DOHH2 (cell line): ENCODE data around the gene SPAG16.

Experiments used
- H3F3A ChIP-seq: fragments of 200-600 bp; sonication (generic), shearing (Covaris generic); 2 replicates; pipeline ENCODE4 v1.6.0; 2016; ENCODE audit warnings: antibody characterized with exemption, mild to moderate bottlenecking; ENCODE audit not compliant: control insufficient read depth, insufficient read depth
- H3K27ac ChIP-seq: fragments of 200-600 bp; sonication (generic); 2 replicates; pipeline ENCODE4 v1.5.1; 2014; ENCODE audit warnings: low read depth, mild to moderate bottlenecking, low read length, moderate library complexity
- H3K27me3 ChIP-seq: fragments of 200-600 bp; sonication (generic); 2 replicates; pipeline ENCODE4 v1.6.1; 2014; ENCODE audit warnings: mild to moderate bottlenecking, low read length, mixed read lengths; ENCODE audit not compliant: control insufficient read depth
- H3K36me3 ChIP-seq: fragments of 200-600 bp; sonication (generic); 2 replicates; pipeline ENCODE4 v1.6.1; 2014; ENCODE audit warnings: mild to moderate bottlenecking, low read length, moderate library complexity, mixed read lengths; ENCODE audit not compliant: control insufficient read depth
- H3K4me1 ChIP-seq: fragments of 200-600 bp; sonication (generic); 2 replicates; pipeline ENCODE4 v1.6.1; 2014; ENCODE audit warnings: mild to moderate bottlenecking, low read length, mixed read lengths; ENCODE audit not compliant: control insufficient read depth
- H3K4me2 ChIP-seq: fragments of 200-600 bp; sonication (generic); 2 replicates; pipeline ENCODE4 v1.6.0; 2014; ENCODE audit warnings: mild to moderate bottlenecking, low read length, moderate library complexity
- H3K4me3 ChIP-seq: fragments of 200-600 bp; sonication (generic); 2 replicates; pipeline ENCODE4 v1.5.1; 2014; ENCODE audit warnings: mild to moderate bottlenecking, low read length, mixed read lengths
- H3K79me2 ChIP-seq: fragments of 200-600 bp; sonication (generic); 2 replicates; pipeline ENCODE4 v1.6.1; 2014; ENCODE audit warnings: mild to moderate bottlenecking, low read length, mixed read lengths; ENCODE audit not compliant: control insufficient read depth
- H3K9me2 ChIP-seq: fragments of 200-600 bp; sonication (generic); replicated peaks from 2 replicates; pipeline ENCODE4 v1.6.1; 2014; ENCODE audit warnings: mild to moderate bottlenecking, low read length, mixed read lengths; ENCODE audit not compliant: control insufficient read depth
- H3K9me3 ChIP-seq: fragments of 200-600 bp; sonication (generic); 2 replicates; pipeline ENCODE4 v1.6.1; 2014; ENCODE audit warnings: antibody characterized with exemption, low read length, mixed read lengths; ENCODE audit not compliant: control insufficient read depth, insufficient read depth
- H4K20me1 ChIP-seq: fragments of 200-600 bp; sonication (generic); 2 replicates; pipeline ENCODE4 v1.6.0; 2014; ENCODE audit warnings: low read depth, mild to moderate bottlenecking, antibody characterized with exemption, low read length, moderate library complexity; ENCODE audit not compliant: control insufficient read depth, insufficient read depth
- EZH2phosphoT487 ChIP-seq: fragments of 200-600 bp; sonication (generic); IDR thresholded peaks from 2 replicates; pipeline ENCODE4 v1.6.1; 2017; ENCODE audit warnings: borderline replicate concordance, mild to moderate bottlenecking, antibody characterized with exemption, low read length, moderate library complexity, mixed read lengths
- TF ChIP-seq, protein P1 (sequence below): fragments of 200-600 bp; sonication (generic); IDR thresholded peaks from one replicate; pipeline ENCODE4 v1.5.1; 2014; ENCODE audit warnings: antibody characterized with exemption, mild to moderate bottlenecking, low read depth, low read length; ENCODE audit not compliant: poor library complexity, severe bottlenecking

The SPAG16 gene

DNA sequence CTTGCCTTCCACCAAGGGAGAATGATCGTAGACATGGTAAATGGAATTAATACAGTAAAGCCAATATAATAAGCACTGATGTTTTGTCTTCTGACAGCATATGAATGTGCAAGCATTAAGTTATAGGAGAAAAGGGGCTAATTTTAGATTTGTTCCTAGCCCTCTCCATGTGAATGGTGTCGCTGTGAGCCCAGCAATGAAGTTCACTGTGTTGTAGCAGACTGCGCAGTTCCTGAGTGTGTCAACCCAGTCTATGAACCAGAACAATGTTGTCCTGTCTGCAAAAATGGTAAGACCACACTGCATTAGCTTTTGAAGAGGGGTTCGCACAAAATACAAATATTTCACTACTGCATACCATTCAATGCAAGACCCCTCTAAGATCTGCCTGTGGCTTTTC lies 1152.2 kb downstream of the SPAG16 start:
- TF ChIP-seq, protein P1, sequence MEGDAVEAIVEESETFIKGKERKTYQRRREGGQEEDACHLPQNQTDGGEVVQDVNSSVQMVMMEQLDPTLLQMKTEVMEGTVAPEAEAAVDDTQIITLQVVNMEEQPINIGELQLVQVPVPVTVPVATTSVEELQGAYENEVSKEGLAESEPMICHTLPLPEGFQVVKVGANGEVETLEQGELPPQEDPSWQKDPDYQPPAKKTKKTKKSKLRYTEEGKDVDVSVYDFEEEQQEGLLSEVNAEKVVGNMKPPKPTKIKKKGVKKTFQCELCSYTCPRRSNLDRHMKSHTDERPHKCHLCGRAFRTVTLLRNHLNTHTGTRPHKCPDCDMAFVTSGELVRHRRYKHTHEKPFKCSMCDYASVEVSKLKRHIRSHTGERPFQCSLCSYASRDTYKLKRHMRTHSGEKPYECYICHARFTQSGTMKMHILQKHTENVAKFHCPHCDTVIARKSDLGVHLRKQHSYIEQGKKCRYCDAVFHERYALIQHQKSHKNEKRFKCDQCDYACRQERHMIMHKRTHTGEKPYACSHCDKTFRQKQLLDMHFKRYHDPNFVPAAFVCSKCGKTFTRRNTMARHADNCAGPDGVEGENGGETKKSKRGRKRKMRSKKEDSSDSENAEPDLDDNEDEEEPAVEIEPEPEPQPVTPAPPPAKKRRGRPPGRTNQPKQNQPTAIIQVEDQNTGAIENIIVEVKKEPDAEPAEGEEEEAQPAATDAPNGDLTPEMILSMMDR = no peak
- TF ChIP-seq EZH2phosphoT487 = no peak
- Histone ChIP-seq H3K9me2 (no peaks in the 10 kb centered on the region), H4K20me1 (no peaks in the 10 kb centered on the region), H3K4me3 (no peak overlapping the region), H3K4me1 (no peaks in the 10 kb centered on the region), H3K27me3 (no peaks in the 10 kb centered on the region), H3K4me2 (no peak overlapping the region), H3K36me3 (no peaks in the 10 kb centered on the region), H3F3A (no peaks in the 10 kb centered on the region), H3K9me3 (no peaks in the 10 kb centered on the region), H3K27ac (no peak overlapping the region), H3K79me2 (no peaks in the 10 kb centered on the region)

DNA sequence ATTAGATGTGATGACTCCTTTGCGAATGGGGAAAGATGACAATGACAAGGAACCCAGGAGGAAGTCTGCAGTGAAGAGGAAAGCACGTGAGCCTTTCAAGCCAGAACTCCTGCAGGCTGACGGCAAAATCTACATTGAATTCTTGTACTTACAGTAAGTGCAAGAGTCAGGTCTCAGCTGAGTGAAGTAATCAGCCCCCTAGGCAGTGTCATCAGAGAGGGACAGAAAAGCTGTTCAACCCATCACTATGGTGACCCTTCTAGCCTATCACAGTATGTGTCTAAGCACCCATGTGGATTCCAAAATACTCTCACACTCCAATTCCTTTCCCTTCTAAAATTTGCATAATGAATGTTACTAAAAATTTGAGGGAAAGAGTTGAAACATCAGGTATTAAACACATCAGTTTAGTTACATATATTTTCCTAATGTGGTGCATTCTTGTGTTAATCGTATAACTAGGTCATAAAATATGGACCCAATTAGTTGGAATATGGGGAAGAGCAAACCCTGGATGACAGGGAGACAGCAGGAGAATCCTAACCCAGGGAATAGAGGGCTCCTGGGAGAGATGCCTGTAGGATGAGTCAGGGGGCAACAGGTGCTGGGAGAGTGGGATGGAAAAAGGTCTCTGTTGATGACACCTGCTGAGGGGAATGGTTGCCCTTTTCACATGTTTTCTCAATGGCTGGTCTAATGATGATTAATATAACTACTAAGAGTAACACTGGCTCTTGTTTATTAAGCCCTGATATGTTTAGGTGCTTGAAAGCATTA lies 1166.0 kb downstream of the SPAG16 start:
- no peaks in the 10 kb centered on the region for H3K27me3 ChIP-seq
- no peaks in the 10 kb centered on the region for H3K9me2 ChIP-seq
- H3K4me2 ChIP-seq = no peak overlapping the region
- H3F3A ChIP-seq = no peaks in the 10 kb centered on the region
- no peaks in the 10 kb centered on the region for H4K20me1 ChIP-seq
- H3K79me2 ChIP-seq = no peaks in the 10 kb centered on the region
- no peaks in the 10 kb centered on the region for H3K36me3 ChIP-seq
- H3K27ac ChIP-seq = no peak overlapping the region
- H3K9me3 ChIP-seq = no peaks in the 10 kb centered on the region
- no peak for TF ChIP-seq EZH2phosphoT487
- TF ChIP-seq, protein P1 = no peak
- H3K4me1 ChIP-seq = no peaks in the 10 kb centered on the region
- no peak overlapping the region for H3K4me3 ChIP-seq

DNA sequence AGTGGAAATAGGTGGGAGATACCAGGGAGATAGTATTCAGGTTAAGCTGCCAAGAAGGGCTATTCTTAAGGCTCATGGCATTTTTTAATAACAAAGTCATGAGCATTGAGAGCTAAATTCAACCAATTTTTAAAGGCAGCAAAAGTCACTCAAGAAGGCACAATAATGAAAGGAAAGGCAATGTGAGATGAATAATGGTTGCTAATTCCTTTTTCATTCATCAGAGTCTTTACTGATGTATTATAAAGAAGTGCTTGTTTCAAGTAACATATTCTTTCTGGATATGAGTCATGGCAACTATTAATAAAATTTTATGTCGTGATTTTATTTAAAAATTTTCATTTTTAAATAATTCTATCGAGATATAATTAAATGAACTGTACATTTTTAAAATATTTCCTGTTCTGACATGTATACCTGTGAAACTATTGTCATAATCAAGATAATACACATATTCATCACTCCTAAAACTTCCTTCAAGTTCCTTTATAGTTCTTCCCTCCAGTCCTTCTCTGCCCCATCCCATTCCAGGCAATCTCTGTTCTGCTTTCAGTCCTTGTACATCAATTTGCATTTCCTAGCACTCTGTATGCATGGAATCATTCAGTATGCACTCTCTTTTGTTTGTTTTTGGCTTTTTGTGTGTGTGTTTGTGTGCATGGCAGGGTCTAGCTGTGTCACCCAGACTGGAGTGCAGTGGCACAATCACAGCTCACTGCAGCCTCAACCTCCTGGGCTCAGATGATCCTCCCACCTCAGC lies 1167.4 kb downstream of the SPAG16 start:
- Histone ChIP-seq H3K27ac (no peak overlapping the region), H3K9me2 (no peaks in the 10 kb centered on the region), H4K20me1 (no peaks in the 10 kb centered on the region), H3F3A (no peaks in the 10 kb centered on the region), H3K27me3 (no peaks in the 10 kb centered on the region), H3K4me2 (no peak overlapping the region), H3K9me3 (no peaks in the 10 kb centered on the region), H3K36me3 (no peaks in the 10 kb centered on the region), H3K4me1 (no peaks in the 10 kb centered on the region), H3K4me3 (no peak overlapping the region), H3K79me2 (no peaks in the 10 kb centered on the region)
- TF ChIP-seq, protein P1 = no peak
- no peak for TF ChIP-seq EZH2phosphoT487
